ENCODE results near the gene MINDY4. TPM values are rescaled to one million over a fixed set of nuclear protein-coding genes. Genes with fewer than 3 reads are reported as not detected.

Gene MINDY4
- total RNA-seq, 1 donor from 2014 or later: 4.4 TPM

DNA sequence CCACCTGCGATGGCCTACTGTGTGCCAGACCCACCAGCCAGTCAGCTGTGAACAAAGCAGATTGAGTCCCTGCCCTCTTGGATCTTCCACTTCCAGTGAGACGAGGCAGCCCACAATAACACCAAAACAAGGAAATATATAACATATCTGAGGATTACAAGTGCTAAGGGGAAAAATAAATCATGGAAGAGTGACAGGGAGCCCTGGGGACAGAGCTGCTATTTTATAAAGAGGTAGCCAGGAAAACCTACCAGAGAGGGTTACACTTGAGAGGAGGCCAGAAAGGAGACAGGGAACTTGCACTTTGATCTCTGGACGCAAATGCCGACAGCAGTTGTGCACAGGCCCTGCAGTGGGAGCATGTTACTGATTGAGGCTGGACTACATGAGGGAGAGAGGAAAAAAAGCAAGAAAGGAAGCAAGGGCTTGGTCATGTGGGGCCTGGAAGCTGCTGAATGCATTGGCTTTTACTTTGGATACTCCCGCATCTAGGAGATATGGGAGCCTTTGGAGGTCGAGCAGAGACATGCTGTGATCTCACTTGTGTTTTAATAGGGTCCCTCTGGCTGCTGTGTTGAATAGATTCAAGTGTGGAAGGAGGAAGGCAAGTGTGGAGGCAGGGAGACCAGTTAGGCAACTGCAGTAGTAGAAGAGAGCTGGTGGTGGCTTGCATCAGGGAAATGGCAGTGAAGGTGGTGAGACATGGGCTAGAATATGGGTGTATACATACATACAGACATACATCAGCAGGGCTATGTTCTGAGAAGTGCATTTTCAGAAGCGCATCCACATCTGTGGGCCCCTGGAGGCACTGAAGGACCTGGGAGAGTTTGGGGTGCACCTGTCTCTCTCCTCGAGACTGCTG, 26.2 kb downstream of the MINDY4 start:
- Mint-ChIP-seq H3K9me3 (ENCODE audit: unreplicated experiment) (no peaks in the 10 kb centered on the region), H3K4me1 (ENCODE audit: unreplicated experiment) (peaks cover 38% of the 10 kb centered on the region), H3K27ac (ENCODE audit: unreplicated experiment) (no peak overlapping the region), H3K36me3 (ENCODE audit: unreplicated experiment) (peaks cover 5% of the 10 kb centered on the region), H3K4me3 (ENCODE audit: unreplicated experiment) (no peak overlapping the region), H3K27me3 (ENCODE audit: unreplicated experiment) (no peaks in the 10 kb centered on the region)
- no peak for TF ChIP-seq CTCF (IDR thresholded peaks at IDR 0.05)
- DNase-seq (ENCODE audit: extremely low spot score, unreplicated experiment): peak; percentile 42

GRCh38 chr7:30799206-30799975, 28.2 kb downstream of the MINDY4 start:
- H3K4me3 Mint-ChIP-seq (ENCODE audit: unreplicated experiment): no peak overlapping the region
- H3K9me3 Mint-ChIP-seq (ENCODE audit: unreplicated experiment): no peaks in the 10 kb centered on the region
- DNase-seq (ENCODE audit: extremely low spot score, unreplicated experiment): peak; percentile 75
- H3K36me3 Mint-ChIP-seq (ENCODE audit: unreplicated experiment): peaks cover 2% of the 10 kb centered on the region
- H3K27me3 Mint-ChIP-seq (ENCODE audit: unreplicated experiment): no peaks in the 10 kb centered on the region
- H3K27ac Mint-ChIP-seq (ENCODE audit: unreplicated experiment): no peak overlapping the region
- no peak for TF ChIP-seq CTCF (IDR thresholded peaks at IDR 0.05)
- peaks cover 47% of the 10 kb centered on the region for H3K4me1 Mint-ChIP-seq (ENCODE audit: unreplicated experiment)

- Mint-ChIP-seq H3K9me3 (ENCODE audit: unreplicated experiment) (no peaks in the 10 kb centered on the region), H3K4me1 (ENCODE audit: unreplicated experiment) (peaks cover 54% of the 10 kb centered on the region), H3K27ac (ENCODE audit: unreplicated experiment) (no peak overlapping the region), H3K4me3 (ENCODE audit: unreplicated experiment) (no peak overlapping the region), H3K36me3 (ENCODE audit: unreplicated experiment) (peaks cover 5% of the 10 kb centered on the region), H3K27me3 (ENCODE audit: unreplicated experiment) (no peaks in the 10 kb centered on the region)
- TF ChIP-seq CTCF (IDR thresholded peaks at IDR 0.05): no peak
- peak; percentile 64 for DNase-seq (ENCODE audit: extremely low spot score, unreplicated experiment)
These were observed 28.9 kb downstream of the MINDY4 start for GRCh38 chr7:30799976-30800661.

GRCh38 chr7:30800785-30801252, 29.6 kb downstream of the MINDY4 start:
- Mint-ChIP-seq H3K36me3 (ENCODE audit: unreplicated experiment) (peaks cover 7% of the 10 kb centered on the region), H3K27me3 (ENCODE audit: unreplicated experiment) (no peaks in the 10 kb centered on the region), H3K4me1 (ENCODE audit: unreplicated experiment) (peaks cover 53% of the 10 kb centered on the region), H3K4me3 (ENCODE audit: unreplicated experiment) (no peak overlapping the region), H3K27ac (ENCODE audit: unreplicated experiment) (no peak overlapping the region), H3K9me3 (ENCODE audit: unreplicated experiment) (no peaks in the 10 kb centered on the region)
- peak; percentile 84 for DNase-seq (ENCODE audit: extremely low spot score, unreplicated experiment)
- peak; percentile 86 for TF ChIP-seq CTCF (IDR thresholded peaks at IDR 0.05)

Measured in osteocyte (in vitro differentiated cells).